ENCODE measurements around the gene EHD2.
A peak's percentile ranks its signal among the peaks of the same experiment; 100 is the strongest.
"Not testable (repeated sequence)": the region's sequence is repeated elsewhere in the genome, so short reads cannot be mapped to it uniquely, and the experiment has no call there.

The EHD2 gene

DNA sequence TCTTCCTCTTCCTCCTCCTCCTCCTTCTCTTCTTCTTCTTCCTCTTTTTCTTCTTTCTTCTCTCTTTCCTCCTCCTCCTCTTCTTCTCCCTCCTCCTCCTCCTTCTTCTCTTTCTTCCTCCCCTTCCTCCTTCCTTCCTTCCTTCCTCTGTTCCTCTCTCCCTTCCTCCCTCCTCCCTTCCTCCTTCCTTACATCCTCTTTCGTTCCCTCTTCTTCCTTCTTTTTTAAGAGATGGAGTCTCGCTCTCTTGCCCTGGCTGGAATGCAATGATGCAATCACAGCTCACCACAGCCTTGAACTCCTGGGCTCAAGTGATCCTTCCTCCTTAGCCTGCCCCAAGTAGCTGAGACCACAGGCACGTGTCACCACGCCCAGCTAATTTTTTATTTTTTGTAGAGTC, 13.2 kb downstream of the EHD2 start:
- Histone ChIP-seq H3K36me3 (ENCODE audit: low read depth) (peaks cover 82% of the 10 kb centered on the region), H3K4me1 (ENCODE audit: insufficient read depth, poor library complexity, severe bottlenecking) (peaks cover 44% of the 10 kb centered on the region), H3K27ac (ENCODE audit: poor library complexity, severe bottlenecking) (peak overlapping the region; percentile 97), H3K9me3 (ENCODE audit: severe bottlenecking) (no peaks in the 10 kb centered on the region), H3K4me3 (ENCODE audit: severe bottlenecking) (no peak overlapping the region), H3K27me3 (ENCODE audit: insufficient read depth, poor library complexity, severe bottlenecking) (no peaks in the 10 kb centered on the region)
- DNase-seq (ENCODE audit: low spot score), result no peak
- no peak for TF ChIP-seq CTCF (IDR thresholded peaks at IDR 0.05; ENCODE audit: poor library complexity, severe bottlenecking)
- ATAC-seq (ENCODE audit: low read depth), result no peak

GRCh38 chr19:47728295-47728694, 15.1 kb downstream of the EHD2 start:
- not testable (repeated sequence) for ATAC-seq (ENCODE audit: low read depth); DNase-seq (ENCODE audit: low spot score); H3K4me3 ChIP-seq (ENCODE audit: severe bottlenecking); H3K9me3 ChIP-seq (ENCODE audit: severe bottlenecking); H3K27me3 ChIP-seq (ENCODE audit: insufficient read depth, poor library complexity, severe bottlenecking)
- Histone ChIP-seq H3K36me3 (ENCODE audit: low read depth) (peaks cover 87% of the 10 kb centered on the region), H3K4me1 (ENCODE audit: insufficient read depth, poor library complexity, severe bottlenecking) (peaks cover 38% of the 10 kb centered on the region), H3K27ac (ENCODE audit: poor library complexity, severe bottlenecking) (peak overlapping the region; percentile 97)

DNA sequence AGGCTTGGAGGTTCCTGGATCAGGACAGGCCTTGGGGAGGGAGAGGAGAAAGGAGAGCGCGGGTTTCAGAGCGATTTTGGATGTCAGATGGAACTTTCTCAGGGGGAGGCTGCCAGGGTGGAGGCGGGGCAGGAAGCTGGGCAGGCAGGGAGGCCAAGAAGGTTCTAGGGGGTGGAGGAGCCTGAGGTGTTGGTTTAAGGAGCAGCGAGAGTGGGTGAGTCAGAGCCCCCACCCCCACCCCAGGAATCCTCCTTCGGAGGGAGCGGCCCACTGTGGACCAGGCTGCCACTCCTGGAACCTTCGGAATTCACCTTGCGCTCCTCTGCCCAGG, 16.2 kb downstream of the EHD2 start:
- no peaks in the 10 kb centered on the region for H3K27me3 ChIP-seq (ENCODE audit: insufficient read depth, poor library complexity, severe bottlenecking)
- peak; percentile 91 for ATAC-seq (ENCODE audit: low read depth)
- H3K9me3 ChIP-seq (ENCODE audit: severe bottlenecking), result no peaks in the 10 kb centered on the region
- no peak overlapping the region for H3K4me3 ChIP-seq (ENCODE audit: severe bottlenecking)
- DNase-seq (ENCODE audit: low spot score), result peak; percentile 94
- no peak for TF ChIP-seq CTCF (IDR thresholded peaks at IDR 0.05; ENCODE audit: poor library complexity, severe bottlenecking)
- peaks cover 90% of the 10 kb centered on the region for H3K36me3 ChIP-seq (ENCODE audit: low read depth)
- H3K4me1 ChIP-seq (ENCODE audit: insufficient read depth, poor library complexity, severe bottlenecking), result peaks cover 34% of the 10 kb centered on the region
- H3K27ac ChIP-seq (ENCODE audit: poor library complexity, severe bottlenecking), result peak overlapping the region; percentile 97

DNA sequence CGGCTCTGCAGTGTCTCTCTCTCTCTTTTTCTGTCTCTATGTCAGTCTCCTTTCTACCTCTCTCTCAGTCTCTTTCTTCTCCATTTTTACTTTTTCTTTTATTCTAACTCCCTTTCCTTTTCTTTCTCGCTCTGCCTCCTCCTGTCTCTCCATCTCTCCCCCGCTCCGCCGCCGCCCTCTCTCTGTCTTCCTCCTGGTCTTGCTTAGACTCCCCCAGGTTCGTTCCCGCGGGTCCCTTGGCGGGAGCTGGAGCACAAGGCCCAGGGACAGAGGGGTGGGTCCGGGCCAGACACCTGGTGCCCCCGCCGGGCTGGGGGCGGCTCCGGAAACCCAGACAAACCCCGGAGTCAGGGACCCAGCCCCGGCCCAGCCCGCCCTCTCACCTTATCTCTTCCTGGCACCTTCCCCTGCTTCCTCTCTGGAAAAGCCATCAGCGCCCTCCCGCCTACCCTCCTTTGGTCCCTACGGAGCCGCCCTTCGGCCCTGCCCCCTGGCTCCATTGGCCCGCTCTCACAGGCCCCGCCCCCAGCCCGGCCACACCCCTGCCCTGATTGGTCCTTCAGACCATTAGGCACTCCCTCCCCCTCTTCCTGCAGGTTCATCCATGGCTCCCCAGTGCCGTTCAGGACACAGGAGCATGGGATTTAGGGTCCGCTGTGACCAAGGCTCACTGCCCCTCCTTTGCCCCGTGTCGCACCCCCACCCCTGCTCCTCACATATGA, 16.7 kb downstream of the EHD2 start:
- H3K4me1 ChIP-seq (ENCODE audit: insufficient read depth, poor library complexity, severe bottlenecking), result peaks cover 34% of the 10 kb centered on the region
- DNase-seq (ENCODE audit: low spot score) (no peak), ATAC-seq (ENCODE audit: low read depth) (peak; percentile 21; the same call in 1 of the 3 replicates)
- peak overlapping the region; percentile 21 for H3K4me3 ChIP-seq (ENCODE audit: severe bottlenecking)
- no peaks in the 10 kb centered on the region for H3K27me3 ChIP-seq (ENCODE audit: insufficient read depth, poor library complexity, severe bottlenecking)
- no peak for TF ChIP-seq CTCF (IDR thresholded peaks at IDR 0.05; ENCODE audit: poor library complexity, severe bottlenecking)
- peak overlapping the region; percentile 97 for H3K27ac ChIP-seq (ENCODE audit: poor library complexity, severe bottlenecking)
- H3K36me3 ChIP-seq (ENCODE audit: low read depth), result peaks cover 93% of the 10 kb centered on the region
- no peaks in the 10 kb centered on the region for H3K9me3 ChIP-seq (ENCODE audit: severe bottlenecking)

DNA sequence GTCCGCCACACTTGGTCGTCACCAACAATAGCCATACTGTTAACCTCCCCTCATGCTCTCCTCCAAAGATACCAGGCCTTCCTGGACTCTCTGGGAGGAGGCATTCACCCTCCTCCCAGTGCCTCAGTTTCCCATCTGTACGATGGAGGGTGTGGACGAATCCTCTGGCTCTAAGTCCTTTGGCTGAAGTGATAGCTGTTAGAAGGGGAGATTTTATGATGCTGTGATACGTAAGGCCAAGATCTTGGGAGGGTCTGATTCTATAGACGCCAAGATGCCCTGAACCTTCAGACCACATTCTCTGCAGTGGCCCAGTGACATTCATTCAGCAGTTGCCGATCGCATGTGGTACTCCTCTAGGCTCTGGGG, 17.3 kb downstream of the EHD2 start:
- H3K4me3 ChIP-seq (ENCODE audit: severe bottlenecking), result no peak overlapping the region
- peak overlapping the region; percentile 97 for H3K27ac ChIP-seq (ENCODE audit: poor library complexity, severe bottlenecking)
- ATAC-seq (ENCODE audit: low read depth), result no peak
- H3K36me3 ChIP-seq (ENCODE audit: low read depth), result peaks cover 93% of the 10 kb centered on the region
- H3K4me1 ChIP-seq (ENCODE audit: insufficient read depth, poor library complexity, severe bottlenecking), result peaks cover 33% of the 10 kb centered on the region
- H3K27me3 ChIP-seq (ENCODE audit: insufficient read depth, poor library complexity, severe bottlenecking), result no peaks in the 10 kb centered on the region
- DNase-seq (ENCODE audit: low spot score), result no peak
- no peak for TF ChIP-seq CTCF (IDR thresholded peaks at IDR 0.05; ENCODE audit: poor library complexity, severe bottlenecking)
- H3K9me3 ChIP-seq (ENCODE audit: severe bottlenecking), result no peaks in the 10 kb centered on the region

Data from RWPE2 (cell line).